HG03378 (cell line): ENCODE data around the gene NR4A1.
"Not testable (repeated sequence)": the region's sequence is repeated elsewhere in the genome, so short reads cannot be mapped to it uniquely, and the experiment has no call there.

Experiments
- ATAC-seq: cut with Tn5 transposase; IDR thresholded peaks from one replicate; pipeline ENCODE4 v1.9.1; 2021; ENCODE audit warnings: mild to moderate bottlenecking, moderate library complexity; ENCODE audit not compliant: unreplicated experiment

NR4A1 gene

GRCh38 chr12:52091869-52092268 is 40.6 kb downstream of the NR4A1 start:
- no peak for ATAC-seq

- no peak for ATAC-seq
Measured at GRCh38 chr12:52093346-52093745, 42.1 kb downstream of the NR4A1 start.

- ATAC-seq = no peak
Measured at GRCh38 chr12:52096332-52097044, 45.2 kb downstream of the NR4A1 start.

GRCh38 chr12:52097045-52097666 is 45.9 kb downstream of the NR4A1 start:
- ATAC-seq = no peak

- ATAC-seq = not testable (repeated sequence)
Measured at GRCh38 chr12:52104431-52105089, 53.3 kb downstream of the NR4A1 start.
